GM19193 (cell line): ENCODE data around the gene EPSTI1.

Experiments used
- POLR2A ChIP-seq: IDR thresholded peaks from 4 replicates; pipeline ENCODE4 v1.6.1; 2011; ENCODE audit not compliant: insufficient read depth, insufficient read length; ENCODE audit errors: extremely low read depth

The EPSTI1 gene

GRCh38 chr13:42892760-42893159, 99.3 kb downstream of the EPSTI1 start:
- no peak for TF ChIP-seq POLR2A

GRCh38 chr13:42891591-42891990, 100.5 kb downstream of the EPSTI1 start:
- TF ChIP-seq POLR2A, result no peak

GRCh38 chr13:42885325-42885724, 106.7 kb downstream of the EPSTI1 start:
- no peak for TF ChIP-seq POLR2A

- no peak for TF ChIP-seq POLR2A
These were observed 108.1 kb downstream of the EPSTI1 start for GRCh38 chr13:42883771-42884467.

GRCh38 chr13:42883142-42883541, 108.9 kb downstream of the EPSTI1 start:
- no peak for TF ChIP-seq POLR2A

GRCh38 chr13:42880056-42880605, 111.9 kb downstream of the EPSTI1 start:
- TF ChIP-seq POLR2A, result no peak

GRCh38 chr13:42878721-42879120, 113.3 kb downstream of the EPSTI1 start:
- TF ChIP-seq POLR2A, result no peak

- no peak for TF ChIP-seq POLR2A
These were observed 115.0 kb downstream of the EPSTI1 start for GRCh38 chr13:42876887-42877545.

- TF ChIP-seq POLR2A, result no peak
These were observed 115.7 kb downstream of the EPSTI1 start for GRCh38 chr13:42876270-42876714.

GRCh38 chr13:42875475-42876269, 116.4 kb downstream of the EPSTI1 start:
- TF ChIP-seq POLR2A, result no peak

GRCh38 chr13:42874221-42874620, 117.8 kb downstream of the EPSTI1 start:
- TF ChIP-seq POLR2A, result no peak

GRCh38 chr13:42873081-42873480, 119.0 kb downstream of the EPSTI1 start:
- no peak for TF ChIP-seq POLR2A

- TF ChIP-seq POLR2A, result no peak
These were observed 124.8 kb downstream of the EPSTI1 start for GRCh38 chr13:42867232-42867631.

- TF ChIP-seq POLR2A, result no peak
These were observed 126.3 kb downstream of the EPSTI1 start for GRCh38 chr13:42865768-42866102.
